WERI-Rb-1 (cell line): ENCODE measurements around the gene GH2.
A peak's percentile ranks its signal among the peaks of the same experiment; 100 is the strongest.

ENCODE experiments used
- DNase-seq: peaks from one replicate; pipeline ENCODE4 v3.0.0-alpha.2; 2020
- H3K27ac ChIP-seq: fragments of 250-450 bp; sonication (Bioruptor Pico); 2 replicates; pipeline ENCODE4 v1.5.1; 2020; ENCODE audit warnings: mild to moderate bottlenecking, moderate library complexity
- H3K27me3 ChIP-seq: fragments of 250-450 bp; sonication (Bioruptor Pico); 2 replicates; pipeline ENCODE4 v1.5.1; 2021; ENCODE audit warnings: mild to moderate bottlenecking, low read depth, moderate library complexity; ENCODE audit not compliant: insufficient read depth, severe bottlenecking
- H3K36me3 ChIP-seq: fragments of 250-450 bp; sonication (Bioruptor Pico); 2 replicates; pipeline ENCODE4 v1.5.1; 2020; ENCODE audit warnings: mild to moderate bottlenecking, moderate library complexity
- H3K4me3 ChIP-seq: 2 replicates; pipeline ENCODE4 v1.5.1; 2011; ENCODE audit warnings: low read depth, mild to moderate bottlenecking, control low read depth, low read length
- H3K9me3 ChIP-seq: fragments of 250-450 bp; sonication (Bioruptor Pico); 2 replicates; pipeline ENCODE4 v1.5.1; 2021; ENCODE audit warnings: mild to moderate bottlenecking, moderate library complexity; ENCODE audit not compliant: severe bottlenecking
- CTCF ChIP-seq: IDR thresholded peaks from 2 replicates; pipeline ENCODE4 v1.5.1; 2011; ENCODE audit warnings: low read depth, mild to moderate bottlenecking, control low read depth, inconsistent platforms, low read length

The GH2 gene

GRCh38 chr17:63881935-63882601 lies at the start of gene GH2:
Gene GH2 (minus strand): TSS chr17:63881944. CDS start chr17:63881801, 143 bp downstream.
- Histone ChIP-seq H3K36me3 (no peaks in the 10 kb centered on the region), H3K27ac (no peak within 1 kb of the TSS), H3K9me3 (no peaks in the 10 kb centered on the region), H3K4me3 (no peak within 1 kb of the TSS), H3K27me3 (no peaks in the 10 kb centered on the region)
- peak; percentile 83 for DNase-seq
- TF ChIP-seq CTCF: peak; percentile 85

- no peaks in the 10 kb centered on the region for H3K27me3 ChIP-seq
- no peaks in the 10 kb centered on the region for H3K9me3 ChIP-seq
- DNase-seq: no peak
- H3K4me3 ChIP-seq: no peak overlapping the region
- H3K27ac ChIP-seq: no peak overlapping the region
- TF ChIP-seq CTCF: no peak
- no peaks in the 10 kb centered on the region for H3K36me3 ChIP-seq
Measured at GRCh38 chr17:63930951-63931575, 49.3 kb upstream of the GH2 start.

- no peak overlapping the region for H3K4me3 ChIP-seq
- H3K27ac ChIP-seq: no peak overlapping the region
- no peaks in the 10 kb centered on the region for H3K27me3 ChIP-seq
- no peaks in the 10 kb centered on the region for H3K9me3 ChIP-seq
- H3K36me3 ChIP-seq: no peaks in the 10 kb centered on the region
- TF ChIP-seq CTCF: no peak
- DNase-seq: no peak
Measured at GRCh38 chr17:63929860-63930766, 48.4 kb upstream of the GH2 start.

GRCh38 chr17:63928966-63929695 lies 47.4 kb upstream of the GH2 start:
- no peak for DNase-seq
- Histone ChIP-seq H3K27ac (no peak overlapping the region), H3K36me3 (no peaks in the 10 kb centered on the region), H3K27me3 (no peaks in the 10 kb centered on the region), H3K9me3 (no peaks in the 10 kb centered on the region), H3K4me3 (no peak overlapping the region)
- no peak for TF ChIP-seq CTCF

GRCh38 chr17:63928172-63928666 lies 46.5 kb upstream of the GH2 start:
- no peak overlapping the region for H3K4me3 ChIP-seq
- no peak overlapping the region for H3K27ac ChIP-seq

More at GRCh38 chr17:63928172-63928666, 46.5 kb upstream of the GH2 start:
- H3K9me3 ChIP-seq: no peaks in the 10 kb centered on the region
- DNase-seq: no peak
- no peak for TF ChIP-seq CTCF
- H3K36me3 ChIP-seq: no peaks in the 10 kb centered on the region
- no peaks in the 10 kb centered on the region for H3K27me3 ChIP-seq
